Lung (tissue), 12 donors: ENCODE results near the gene C9orf72. TPM values are rescaled to one million over a fixed set of nuclear protein-coding genes. Genes with fewer than 3 reads are reported as not detected.

ENCODE experiments used
- ATAC-seq: fragments of 200-7000 bp; cut with Tn5 transposase; one replicate; pipeline ENCODE4 v1.9.1; 2020; ENCODE audit warnings: moderate number of reproducible peaks; ENCODE audit not compliant: insufficient read depth, low FRiP score
- DNase-seq, 3 donors: peaks; one replicate each; pipeline ENCODE4 v3.0.0-alpha.2; 2013 to 2017
- H3K27ac ChIP-seq, 2 donors: one replicate each; pipeline ENCODE4 v1.5.1; 2013; ENCODE audit warnings: mild to moderate bottlenecking in 2 of 2, moderate library complexity in 2 of 2, control low read depth in 1 of 2, inconsistent platforms in 1 of 2, low read depth in 1 of 2, low read length in 1 of 2
- H3K27me3 ChIP-seq, 3 donors: one replicate each; pipeline ENCODE4 v1.5.1; 2013; ENCODE audit warnings: low read length in 2 of 3; ENCODE audit not compliant: control insufficient read depth in 3 of 3, insufficient read depth in 3 of 3
- H3K36me3 ChIP-seq, 4 donors: one replicate each; pipeline ENCODE4 v1.5.1; 2013; ENCODE audit warnings: low read length in 4 of 4, mild to moderate bottlenecking in 1 of 4, moderate library complexity in 1 of 4; ENCODE audit not compliant: control insufficient read depth in 4 of 4, insufficient read depth in 4 of 4
- H3K4me1 ChIP-seq, 5 donors: one replicate each; pipeline ENCODE4 v1.5.1; 2013; ENCODE audit warnings: low read length in 5 of 5, mild to moderate bottlenecking in 2 of 5, moderate library complexity in 1 of 5; ENCODE audit not compliant: control insufficient read depth in 5 of 5, insufficient read depth in 5 of 5
- H3K4me3 ChIP-seq: one replicate; pipeline ENCODE4 v1.5.1; 2013; ENCODE audit warnings: mild to moderate bottlenecking, control low read depth, moderate library complexity
- H3K9ac ChIP-seq, 2 donors: one replicate each; pipeline ENCODE4 v1.5.1; 2013; ENCODE audit warnings: low read length in 2 of 2, control low read depth in 1 of 2; ENCODE audit not compliant: insufficient read depth in 1 of 2
- H3K9me3 ChIP-seq, 4 donors: one replicate each; pipeline ENCODE4 v1.5.1; 2013; ENCODE audit warnings: low read length in 3 of 4, mild to moderate bottlenecking in 1 of 4, moderate library complexity in 1 of 4; ENCODE audit not compliant: control insufficient read depth in 4 of 4, insufficient read depth in 3 of 4
- WGBS, 2 donors: extraction: QIAGEN DNeasy Blood & Tissue Kit; methylation state at CpG; one replicate each; pipeline ENCODE4 v1.1.7; 2013; 5-methylcytosine and 5-hydroxymethylcytosine counted together
- polyA plus RNA-seq, 2 donors: library from polyadenylated mRNA; stranded (reverse); fragments of 200-250 nt; gene quantifications; one replicate each; pipeline ENCODE4 v1.2.1, GENCODE V29; 2013
- total RNA-seq, 2 donors: library from RNA; depleted of rRNA in 1 of 2; stranded (reverse); fragments of >200 nt in 1 of 2; gene quantifications; one replicate each; pipeline ENCODE4 v1.2.1, GENCODE V29; 2014 to 2021
- TF ChIP-seq, protein P1 (sequence below): IDR thresholded peaks from 2 replicates; pipeline ENCODE4 v1.5.1; 2012; ENCODE audit warnings: mild to moderate bottlenecking; ENCODE audit errors: control extremely low read depth, extremely low read depth
- donor health status: control.
- donor health status: control.
- donor health status: Bipolar disorder and iron deficiency.
- donor health status: healthy.
- donor health status: DM: yes; HTN: yes; CAD: no.

C9orf72 gene
- total and polyA plus RNA-seq, 4 donors: 14.4 to 59.6 (median 23.5) TPM

GRCh38 chr9:27602954-27603353 lies 29.7 kb upstream of the C9orf72 start:
- Histone ChIP-seq H3K36me3 (no peaks in the 10 kb centered on the region), H3K4me1 (no peaks in the 10 kb centered on the region), H3K27me3 (no peaks in the 10 kb centered on the region), H3K4me3 (no peak overlapping the region), H3K9ac (no peak overlapping the region), H3K27ac (no peak overlapping the region), H3K9me3 (no peaks in the 10 kb centered on the region)
- 94 to 99% methylated on average over 4 of the region's 4 CpGs for WGBS, 2 donors
- DNase-seq: no peak
- no peak for ATAC-seq
- TF ChIP-seq, protein P1, sequence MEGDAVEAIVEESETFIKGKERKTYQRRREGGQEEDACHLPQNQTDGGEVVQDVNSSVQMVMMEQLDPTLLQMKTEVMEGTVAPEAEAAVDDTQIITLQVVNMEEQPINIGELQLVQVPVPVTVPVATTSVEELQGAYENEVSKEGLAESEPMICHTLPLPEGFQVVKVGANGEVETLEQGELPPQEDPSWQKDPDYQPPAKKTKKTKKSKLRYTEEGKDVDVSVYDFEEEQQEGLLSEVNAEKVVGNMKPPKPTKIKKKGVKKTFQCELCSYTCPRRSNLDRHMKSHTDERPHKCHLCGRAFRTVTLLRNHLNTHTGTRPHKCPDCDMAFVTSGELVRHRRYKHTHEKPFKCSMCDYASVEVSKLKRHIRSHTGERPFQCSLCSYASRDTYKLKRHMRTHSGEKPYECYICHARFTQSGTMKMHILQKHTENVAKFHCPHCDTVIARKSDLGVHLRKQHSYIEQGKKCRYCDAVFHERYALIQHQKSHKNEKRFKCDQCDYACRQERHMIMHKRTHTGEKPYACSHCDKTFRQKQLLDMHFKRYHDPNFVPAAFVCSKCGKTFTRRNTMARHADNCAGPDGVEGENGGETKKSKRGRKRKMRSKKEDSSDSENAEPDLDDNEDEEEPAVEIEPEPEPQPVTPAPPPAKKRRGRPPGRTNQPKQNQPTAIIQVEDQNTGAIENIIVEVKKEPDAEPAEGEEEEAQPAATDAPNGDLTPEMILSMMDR: no peak

- Histone ChIP-seq H3K9me3 (no peaks in the 10 kb centered on the region), H3K27ac (no peak overlapping the region), H3K27me3 (no peaks in the 10 kb centered on the region), H3K36me3 (no peaks in the 10 kb centered on the region), H3K4me1 (no peaks in the 10 kb centered on the region), H3K4me3 (no peak overlapping the region), H3K9ac (no peak overlapping the region)
- 43 to 66% methylated on average over 6 of the region's 6 CpGs for WGBS, 2 donors
- ATAC-seq (no peak), DNase-seq (no peak)
- TF ChIP-seq, protein P1: no peak
Observed at GRCh38 chr9:27602142-27602861, 29.0 kb upstream of the C9orf72 start.

GRCh38 chr9:27601396-27601795 lies 28.1 kb upstream of the C9orf72 start:
- 45 to 55% methylated on average over 6 of the region's 6 CpGs for WGBS, 2 donors
- no peaks in the 10 kb centered on the region for H3K27me3 ChIP-seq
- no peaks in the 10 kb centered on the region for H3K9me3 ChIP-seq
- H3K9ac ChIP-seq: no peak overlapping the region
- H3K4me3 ChIP-seq: no peak overlapping the region
- TF ChIP-seq, protein P1: no peak
- H3K27ac ChIP-seq: no peak overlapping the region
- H3K36me3 ChIP-seq: no peaks in the 10 kb centered on the region
- no peaks in the 10 kb centered on the region for H3K4me1 ChIP-seq
- DNase-seq: no peak
- no peak for ATAC-seq

- Histone ChIP-seq H3K9me3 (no peaks in the 10 kb centered on the region), H3K4me3 (no peak overlapping the region), H3K4me1 (no peaks in the 10 kb centered on the region), H3K27me3 (no peaks in the 10 kb centered on the region), H3K9ac (no peak overlapping the region), H3K36me3 (no peaks in the 10 kb centered on the region), H3K27ac (no peak overlapping the region)
- 24 to 30% methylated on average over 2 of the region's 2 CpGs for WGBS, 2 donors
- ATAC-seq: no peak
- no peak for DNase-seq
- TF ChIP-seq, protein P1: no peak
Observed at GRCh38 chr9:27600256-27600655, 27.0 kb upstream of the C9orf72 start.
